GM21423 (cell line): Measurements from ENCODE around the gene OR52L1.
"Not testable (repeated sequence)": the region's sequence is repeated elsewhere in the genome, so short reads cannot be mapped to it uniquely, and the experiment has no call there.

Source experiments
- ATAC-seq: cut with Tn5 transposase; IDR thresholded peaks from one replicate; pipeline ENCODE4 v1.9.1; 2021; ENCODE audit warnings: mild to moderate bottlenecking, moderate library complexity; ENCODE audit not compliant: unreplicated experiment

OR52L1 gene

DNA sequence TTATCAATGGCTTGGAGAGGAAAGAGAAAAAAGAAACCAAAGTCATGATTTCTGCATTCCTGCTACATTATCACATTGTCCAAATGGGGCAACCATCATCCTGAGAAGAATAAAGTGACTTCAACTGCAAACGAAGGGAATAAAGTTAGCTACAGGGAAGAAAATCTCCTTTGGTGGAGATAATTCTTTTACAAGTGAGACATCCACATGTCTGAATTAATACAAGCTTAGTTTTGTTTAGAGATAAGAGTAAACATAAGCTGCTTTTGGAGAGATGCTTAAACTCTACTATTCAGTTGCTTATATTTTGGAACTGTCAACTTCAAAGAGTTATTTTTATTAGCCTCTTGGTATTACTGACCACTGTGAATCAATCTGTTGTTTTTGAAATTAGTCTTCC lies at the start of gene OR52L1:
TSS of gene OR52L1 (minus strand) at position 101 of the 400 bp plus-strand sequence. CDS start at position 46, 55 bp downstream.
- no peak for ATAC-seq

DNA sequence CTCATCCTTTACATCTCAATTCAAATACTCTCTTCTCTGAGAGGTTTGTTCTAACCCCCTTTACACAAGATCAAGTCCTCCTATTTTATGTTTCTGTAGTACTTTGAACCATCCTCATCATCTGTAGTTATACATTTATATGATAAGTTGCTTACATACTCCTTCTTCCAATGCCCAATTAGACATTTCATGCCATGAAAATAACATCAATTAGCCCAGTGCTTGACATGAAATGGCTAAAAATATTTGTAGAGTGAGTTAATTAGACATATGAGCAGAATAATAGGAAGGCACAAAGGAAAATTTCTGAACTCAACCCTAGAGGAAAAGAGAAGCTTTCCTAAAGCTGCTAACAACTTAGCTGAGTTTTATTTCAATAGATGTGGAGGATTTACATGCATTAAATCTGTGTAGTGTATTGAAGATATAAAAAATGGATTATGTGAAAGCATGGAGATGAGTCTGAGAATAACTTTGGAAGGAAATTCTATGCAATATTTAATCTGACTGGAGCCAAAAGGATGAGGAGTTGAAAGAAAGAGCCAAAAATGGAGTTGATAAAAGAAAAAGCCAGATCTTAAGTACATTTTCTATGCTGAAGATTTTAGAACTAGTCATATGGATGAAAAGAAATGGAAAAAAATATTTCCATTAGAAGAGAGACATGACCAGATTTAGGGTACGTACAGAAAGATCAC lies 44.1 kb upstream of the OR52L1 start, which contains the start of gene OR56A1:
TSS of gene OR56A1 (minus strand) at position 51 of the 698 bp plus-strand sequence. CDS start 3,066 bp downstream, outside the sequence.
- ATAC-seq = no peak

DNA sequence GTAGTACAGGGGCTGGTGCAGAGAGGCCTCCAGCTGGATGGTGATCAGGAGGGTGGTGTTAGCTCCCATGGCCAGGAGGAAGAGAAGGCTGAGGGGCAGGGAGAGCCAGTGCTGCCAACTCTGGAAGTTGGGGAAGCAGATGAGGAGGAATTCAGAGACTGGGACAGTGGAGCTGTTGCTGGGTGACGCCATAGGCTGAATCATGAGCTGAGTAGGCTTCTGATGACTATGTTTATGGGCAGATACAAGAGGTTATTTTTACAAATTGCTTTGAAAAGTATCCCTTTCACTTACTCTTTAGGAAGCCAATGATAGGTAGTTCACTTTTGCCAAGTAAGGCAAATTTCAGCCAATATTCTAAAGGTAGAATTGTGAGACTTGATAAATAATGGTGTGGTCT lies 40.7 kb upstream of the OR52L1 start:
- no peak for ATAC-seq

DNA sequence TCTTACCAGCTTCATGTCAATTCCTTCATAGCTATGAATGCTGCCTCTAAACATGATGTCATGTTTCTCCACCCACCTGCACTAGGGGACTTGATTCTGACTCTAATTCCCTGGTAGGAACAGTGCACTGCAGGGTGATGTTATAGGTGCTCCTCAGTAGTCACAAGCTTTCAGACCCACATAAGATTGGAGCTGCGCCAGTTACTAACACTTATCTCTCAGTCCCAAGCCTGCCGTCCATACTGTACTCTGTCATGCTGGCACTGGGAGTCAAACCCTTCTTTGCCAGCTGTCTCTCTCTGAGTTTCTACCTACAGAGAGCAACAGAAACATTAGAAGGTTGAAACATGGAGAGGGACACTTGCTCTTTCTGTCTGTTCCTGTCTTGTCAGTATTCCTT lies 38.3 kb upstream of the OR52L1 start:
- no peak for ATAC-seq

DNA sequence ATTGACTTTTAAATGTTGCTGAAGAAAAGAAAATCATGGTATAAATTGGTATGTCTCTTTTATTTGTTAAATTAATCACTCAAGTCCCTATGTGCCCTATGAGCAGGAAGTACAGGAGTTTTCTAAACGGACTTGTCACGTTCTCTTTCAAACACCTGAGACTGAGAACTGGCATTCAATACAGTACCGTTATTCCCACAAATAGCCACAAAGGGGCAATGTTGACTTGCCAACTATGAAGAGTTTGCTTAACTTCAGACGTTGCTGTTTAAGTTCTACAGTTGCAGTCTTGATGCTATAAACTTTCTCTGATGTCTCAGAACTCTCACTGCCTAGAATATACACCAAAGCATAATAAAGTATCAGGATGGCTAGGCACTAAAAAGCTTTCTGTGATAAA lies 36.2 kb upstream of the OR52L1 start:
- ATAC-seq = no peak

DNA sequence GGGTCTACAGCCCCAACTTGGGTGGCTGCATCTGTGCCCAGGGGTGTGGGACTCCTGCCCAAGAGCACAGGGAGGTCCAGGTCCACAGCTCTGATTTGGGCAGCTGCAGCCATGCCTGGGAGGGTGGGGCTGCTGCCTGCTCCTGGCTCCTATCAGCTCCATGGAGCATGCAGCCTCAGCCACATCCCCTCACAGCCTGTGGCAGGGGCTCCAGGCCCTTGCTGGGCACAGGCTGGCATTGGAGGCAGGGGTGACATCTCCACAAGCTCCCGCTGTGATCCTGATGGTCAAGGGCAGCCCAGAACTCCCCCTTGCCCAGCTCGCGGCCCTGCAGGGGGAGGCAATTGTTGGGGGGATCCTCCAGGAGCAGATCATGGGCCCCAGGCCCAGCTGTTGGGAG lies 26.3 kb upstream of the OR52L1 start:
- ATAC-seq = no peak

DNA sequence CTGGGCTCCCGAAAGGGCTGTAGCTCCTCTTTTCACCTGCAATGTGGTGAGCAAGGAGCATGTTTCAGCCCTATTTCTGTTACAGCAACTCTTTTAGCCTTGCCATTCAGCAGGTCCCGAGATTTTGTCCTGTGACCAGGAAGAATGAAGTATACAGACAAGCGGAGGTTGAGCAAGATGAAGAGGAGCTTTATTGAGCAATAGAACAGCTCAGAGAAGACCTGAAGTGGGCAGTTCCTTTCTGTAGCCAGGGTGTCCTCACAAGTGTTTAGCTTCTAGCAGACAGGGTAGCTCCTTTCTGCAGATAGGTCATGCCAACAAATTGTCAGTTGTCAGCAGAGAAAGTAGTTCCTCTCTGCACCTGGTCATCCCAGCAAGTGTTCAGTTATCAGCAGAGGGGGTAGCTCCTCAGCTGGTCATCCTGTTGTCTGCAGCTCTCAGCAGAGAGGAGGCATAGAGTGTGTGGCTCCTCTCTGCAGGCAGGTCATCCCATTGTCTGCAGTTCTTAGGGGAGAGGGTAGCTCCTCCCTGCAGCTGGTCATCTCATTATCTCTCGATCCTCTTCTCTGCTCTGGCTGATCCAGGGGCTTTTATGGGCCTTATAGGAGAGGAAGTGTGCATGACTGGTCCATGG lies 25.4 kb upstream of the OR52L1 start:
- no peak for ATAC-seq

DNA sequence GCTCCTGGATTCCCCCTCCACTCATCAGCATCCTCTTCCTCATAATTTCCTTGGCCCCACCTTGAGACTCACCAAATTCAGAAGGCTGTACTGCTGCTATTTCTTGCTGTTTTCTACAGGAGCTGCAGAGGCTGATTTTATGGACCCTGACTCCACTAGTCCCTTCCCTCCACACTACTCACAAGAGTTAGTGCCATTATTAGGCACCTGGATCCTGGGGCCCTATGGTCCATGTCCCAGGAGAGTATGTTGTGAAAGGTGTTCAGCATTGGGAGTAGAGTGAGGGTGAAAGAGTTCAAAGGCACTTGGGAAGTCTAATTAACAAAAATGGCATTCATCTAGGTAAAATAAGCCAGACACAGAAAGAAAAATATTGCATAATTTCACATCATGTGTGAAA lies 20.1 kb upstream of the OR52L1 start, which contains the start of gene OR56A4:
TSS of gene OR56A4 (minus strand) at position 101 of the 400 bp plus-strand sequence. CDS start 3,954 bp downstream, outside the sequence.
- no peak for ATAC-seq

DNA sequence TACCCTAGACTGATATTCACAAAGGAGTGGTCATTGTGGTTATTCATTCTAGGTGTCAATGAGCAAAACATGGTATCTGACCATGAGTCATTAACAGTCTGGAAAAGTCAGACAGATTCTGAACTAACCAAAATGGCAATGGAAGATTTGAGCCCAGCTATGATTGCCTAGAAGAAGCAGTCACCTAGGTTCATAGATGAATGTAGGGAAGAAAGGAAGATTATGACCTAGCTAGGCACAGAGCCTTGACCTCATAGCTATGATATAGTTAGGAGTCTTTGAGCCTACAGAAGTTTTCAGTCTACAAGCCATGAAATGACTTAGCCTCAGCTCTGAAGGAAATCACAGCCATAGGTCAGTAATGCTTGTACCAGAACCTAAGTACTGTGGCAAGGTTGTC lies 19.6 kb upstream of the OR52L1 start:
- no peak for ATAC-seq

DNA sequence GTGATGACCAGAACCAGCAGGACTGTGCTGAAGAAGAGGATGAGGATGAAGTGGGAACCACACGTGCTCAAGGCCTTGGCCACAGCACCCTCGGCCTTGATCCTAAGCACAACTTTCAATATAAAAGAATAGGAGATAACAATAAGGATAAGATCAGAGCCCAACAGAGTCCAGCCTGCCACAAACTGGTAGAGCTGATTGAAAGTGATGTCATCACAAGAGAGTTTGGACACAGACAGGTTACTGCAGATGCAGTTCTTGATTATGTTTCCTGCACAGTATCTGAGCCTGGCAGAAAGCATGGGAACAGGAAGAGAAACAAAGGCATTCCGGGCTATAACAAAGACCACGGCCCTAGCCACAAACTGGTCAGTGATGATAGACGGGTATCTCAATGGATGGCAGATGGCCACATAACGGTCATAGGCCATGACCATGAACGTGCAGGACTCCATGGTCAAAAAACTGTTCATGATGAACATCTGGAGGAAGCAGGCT lies 15.5 kb upstream of the OR52L1 start:
- no peak for ATAC-seq

DNA sequence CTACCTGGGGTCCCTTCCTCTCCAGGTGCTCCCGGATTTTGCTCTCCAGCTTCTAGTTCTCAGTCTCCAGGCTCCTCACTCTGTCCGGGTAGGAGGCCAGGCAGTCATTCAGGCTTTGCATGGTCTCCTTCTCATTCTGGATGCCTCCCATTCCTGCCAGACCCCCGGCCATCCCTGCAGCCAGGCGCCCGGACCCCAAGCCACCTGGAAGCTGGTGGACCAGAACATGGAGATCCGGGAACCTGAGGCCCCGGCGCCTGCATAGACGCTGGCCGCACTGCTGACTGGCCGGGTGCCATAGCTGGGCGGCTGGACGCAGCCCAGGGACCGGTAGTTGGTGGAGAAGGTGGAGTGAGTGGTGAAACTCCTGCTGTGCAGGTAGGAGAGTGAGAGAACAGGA lies 8.0 kb upstream of the OR52L1 start:
- ATAC-seq = no peak

DNA sequence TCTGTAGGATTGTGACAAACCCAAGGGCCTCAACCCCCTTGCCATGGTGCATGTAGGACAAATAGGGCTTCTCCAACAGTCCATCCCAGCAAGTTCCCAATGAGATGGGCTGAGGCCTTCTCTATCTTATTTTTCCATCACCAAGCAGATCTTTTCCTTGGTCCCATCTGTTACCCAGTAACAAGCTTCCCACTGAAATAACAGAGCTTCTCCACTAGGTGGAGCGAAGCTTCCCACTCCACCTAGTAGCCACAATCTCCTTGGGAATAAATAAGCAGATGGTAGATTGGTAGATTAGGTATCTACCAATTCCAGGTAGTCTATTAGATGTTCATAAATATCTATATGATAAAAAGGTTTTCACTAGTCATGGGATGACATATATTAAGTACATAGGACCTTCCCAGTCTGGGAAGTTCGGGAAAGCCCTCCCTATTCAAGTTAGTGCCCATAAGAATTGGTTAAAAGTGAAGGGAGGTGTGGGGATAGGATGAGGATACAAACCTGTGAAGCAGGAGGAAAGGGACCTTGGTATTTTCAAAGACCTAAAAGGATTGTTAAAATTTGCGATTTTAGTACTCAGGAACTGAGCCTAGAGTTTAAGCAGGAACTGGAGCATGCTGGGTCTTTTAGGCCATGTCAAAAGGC lies 5.9 kb upstream of the OR52L1 start:
- ATAC-seq = no peak

DNA sequence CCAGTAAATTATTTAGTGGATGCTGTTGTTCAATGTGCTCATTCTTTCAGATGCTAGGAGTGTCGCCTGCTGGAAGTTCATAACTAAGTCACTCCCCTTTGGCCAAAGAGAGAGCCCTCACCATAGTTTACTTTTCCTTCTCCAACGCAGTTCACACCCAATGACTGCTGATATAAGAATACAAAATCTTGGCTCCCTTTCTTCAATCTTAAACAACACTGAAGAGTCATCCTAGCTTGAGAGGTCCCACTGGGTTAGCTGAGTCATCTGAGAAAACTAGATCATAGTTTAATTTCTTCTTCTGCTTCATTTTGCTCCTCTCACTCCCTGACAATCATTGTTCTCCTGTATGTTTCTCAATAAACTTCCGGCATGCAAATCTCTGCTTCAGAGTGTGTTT lies 5.4 kb upstream of the OR52L1 start:
- no peak for ATAC-seq

DNA sequence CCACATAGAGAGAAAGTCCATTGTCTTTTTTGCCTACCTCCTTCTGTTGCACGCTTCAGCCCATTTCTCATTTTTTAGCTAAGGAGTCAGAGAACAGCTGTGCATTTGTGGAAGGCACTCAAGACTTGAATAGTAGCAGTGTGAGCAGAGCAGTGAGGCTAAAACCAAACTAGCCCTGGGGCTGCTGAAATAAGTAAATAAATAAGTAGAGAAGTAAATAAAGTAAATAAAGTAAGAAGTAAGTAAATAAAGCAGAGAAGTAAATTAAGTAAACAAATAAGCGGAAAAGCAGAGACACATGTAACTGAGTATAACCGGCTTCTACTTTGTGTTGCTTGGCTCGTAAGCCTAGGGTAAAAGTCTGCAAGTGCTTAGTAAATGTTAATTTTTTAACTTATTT lies 2.4 kb upstream of the OR52L1 start:
- ATAC-seq = no peak

DNA sequence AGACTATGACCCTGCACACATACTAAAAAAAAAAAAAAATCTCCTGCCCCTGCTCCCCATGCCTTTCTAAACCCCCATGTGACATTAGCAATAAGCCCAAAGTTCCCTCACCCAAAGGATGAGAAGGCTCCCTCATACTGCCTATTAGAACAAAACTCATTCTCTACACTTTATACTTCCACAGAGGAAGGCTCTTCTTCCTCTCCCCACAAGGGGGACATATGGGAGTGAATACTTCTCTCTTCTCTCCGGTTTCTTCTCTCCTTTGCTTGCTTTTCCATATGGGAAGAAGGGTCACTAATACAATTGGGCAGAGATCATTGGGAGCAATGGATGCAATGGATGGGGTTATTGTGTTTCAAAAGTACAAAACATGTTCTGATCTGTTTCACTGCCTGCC lies 3.3 kb downstream of the OR52L1 start:
- no peak for ATAC-seq

DNA sequence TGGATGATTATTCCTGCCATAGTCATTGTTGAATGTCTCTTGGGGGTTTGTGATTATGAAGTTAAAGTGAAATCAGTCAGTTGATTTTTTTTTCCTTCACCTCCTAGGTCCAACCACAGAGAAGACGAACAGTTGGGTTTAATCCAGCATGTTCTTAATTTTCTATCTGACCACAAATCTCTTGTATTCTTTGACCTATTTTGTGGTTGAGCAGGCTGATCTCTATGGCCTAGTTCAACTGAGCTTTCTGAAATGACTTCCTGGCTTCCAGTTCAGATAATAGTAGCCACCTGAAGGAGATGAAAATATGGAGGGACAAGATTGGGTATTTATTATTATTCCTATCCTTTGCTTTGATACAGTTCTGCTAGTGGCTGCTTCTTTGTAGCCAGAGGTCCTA lies 13.3 kb downstream of the OR52L1 start:
- no peak for ATAC-seq

DNA sequence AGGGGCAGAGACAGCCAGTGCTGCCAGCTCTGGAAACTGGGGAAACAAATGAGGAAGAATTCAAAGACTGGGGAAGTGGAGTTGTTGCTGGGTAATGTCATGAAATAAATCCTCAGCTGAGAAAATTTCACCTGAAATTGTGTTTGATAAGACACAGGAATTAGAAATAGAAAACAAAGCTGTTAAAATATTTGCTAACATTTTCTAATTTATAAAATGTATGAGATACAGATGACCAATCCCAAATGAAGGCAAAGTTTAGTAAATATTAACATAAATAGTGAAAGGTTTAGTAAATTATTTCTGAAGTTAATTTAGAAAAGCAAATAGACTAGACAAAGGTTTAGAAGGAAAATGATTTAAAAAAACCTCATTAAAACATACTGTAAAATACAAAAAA lies 18.4 kb downstream of the OR52L1 start, which contains the start of gene OR56A5:
TSS of gene OR56A5 (minus strand) at position 101 of the 400 bp plus-strand sequence. CDS start at position 101, 0 bp downstream.
- ATAC-seq = no peak

DNA sequence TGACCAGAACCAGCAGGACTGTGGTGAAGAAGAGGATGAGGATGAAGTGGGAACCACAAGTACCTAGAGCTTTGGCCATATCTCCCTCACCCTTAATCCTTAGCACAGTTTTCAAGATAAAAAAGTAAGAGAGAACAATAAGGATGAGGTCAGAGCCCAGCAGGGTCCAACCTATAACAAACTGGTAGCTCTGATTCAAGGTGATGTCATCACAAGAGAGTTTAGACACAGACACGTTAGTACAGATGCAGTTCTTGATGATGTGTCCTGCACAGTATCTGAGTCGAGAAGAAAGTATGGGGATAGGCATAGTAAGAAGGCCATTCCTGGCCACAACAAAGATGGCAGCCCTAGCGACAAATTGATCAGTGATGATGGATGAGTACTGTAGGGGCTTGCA lies 19.1 kb downstream of the OR52L1 start:
- ATAC-seq = no peak

DNA sequence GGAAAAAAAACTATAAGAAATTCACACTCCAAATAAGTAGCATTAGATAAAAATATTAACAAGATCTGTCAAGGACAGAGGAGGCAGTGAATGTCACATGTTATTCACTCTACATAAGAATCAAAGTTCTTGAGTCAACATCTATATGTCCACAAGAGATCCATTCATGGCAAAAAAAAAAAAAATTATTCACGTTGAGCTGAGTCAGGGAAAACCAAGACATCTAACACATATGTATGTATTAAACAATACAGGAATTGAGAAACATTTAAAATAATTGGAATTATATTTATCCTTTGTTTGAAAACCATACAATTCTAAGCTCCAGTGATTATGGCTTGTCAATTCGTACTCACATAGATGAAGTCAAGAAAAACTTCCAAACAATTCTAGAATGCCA lies 19.8 kb downstream of the OR52L1 start:
- ATAC-seq = no peak

DNA sequence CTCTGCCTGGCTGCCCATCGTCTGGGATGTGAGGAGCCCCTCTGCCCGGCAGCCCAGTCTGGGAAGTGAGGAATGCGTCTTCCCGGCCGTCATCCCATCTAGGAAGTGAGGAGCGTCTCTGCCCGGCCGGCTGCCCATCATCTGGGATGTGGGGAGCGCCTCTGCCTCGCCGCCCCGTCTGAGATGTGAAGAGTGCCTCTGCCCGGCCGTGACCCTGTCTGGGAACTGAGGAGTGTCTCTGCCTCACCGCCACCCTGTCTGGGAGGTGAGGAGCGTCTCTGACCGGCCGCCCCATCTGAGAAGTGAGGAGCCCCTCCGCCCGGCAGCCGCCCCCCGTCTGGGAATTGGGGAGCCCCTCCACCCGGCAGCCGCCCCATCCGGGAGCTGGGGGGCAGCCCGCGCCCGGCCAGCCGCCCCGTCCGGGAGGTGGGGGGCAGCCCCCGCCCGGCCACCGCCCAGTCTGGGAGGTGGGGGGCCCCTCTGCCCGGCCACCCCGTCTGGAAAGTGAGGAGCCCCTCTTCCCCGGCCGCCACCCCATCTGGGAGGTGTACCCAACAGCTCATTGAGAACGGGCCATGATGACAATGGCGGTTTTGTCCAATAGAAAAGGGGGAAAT lies 26.0 kb downstream of the OR52L1 start:
- not testable (repeated sequence) for ATAC-seq

DNA sequence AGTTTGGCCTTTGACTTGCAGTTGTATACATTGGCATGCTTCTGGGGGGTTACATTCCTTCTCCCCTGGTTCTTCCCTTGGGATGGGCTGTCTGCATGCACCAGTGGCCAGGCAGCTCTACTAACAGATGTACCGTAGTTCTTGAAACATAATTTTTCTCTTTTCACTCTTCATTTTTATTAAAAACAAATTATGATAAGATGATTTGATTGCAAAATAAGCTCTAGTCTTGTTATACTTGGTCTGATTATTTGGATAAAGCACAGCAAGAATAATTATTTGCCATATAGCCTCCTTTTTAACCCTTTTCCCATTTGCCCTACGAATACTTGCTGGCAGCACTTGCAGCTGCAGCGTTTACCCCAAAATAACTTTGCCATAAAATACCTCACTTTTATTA lies 31.2 kb downstream of the OR52L1 start:
- ATAC-seq = no peak
